NCI-H748 (cell line): ENCODE results near the gene CTF1.

Experiments
- DNase-seq: peaks from one replicate; lab custom pipeline; 2025; ENCODE audit not compliant: unreplicated experiment; lab: John Stamatoyannopoulos, UW

The CTF1 gene

DNA sequence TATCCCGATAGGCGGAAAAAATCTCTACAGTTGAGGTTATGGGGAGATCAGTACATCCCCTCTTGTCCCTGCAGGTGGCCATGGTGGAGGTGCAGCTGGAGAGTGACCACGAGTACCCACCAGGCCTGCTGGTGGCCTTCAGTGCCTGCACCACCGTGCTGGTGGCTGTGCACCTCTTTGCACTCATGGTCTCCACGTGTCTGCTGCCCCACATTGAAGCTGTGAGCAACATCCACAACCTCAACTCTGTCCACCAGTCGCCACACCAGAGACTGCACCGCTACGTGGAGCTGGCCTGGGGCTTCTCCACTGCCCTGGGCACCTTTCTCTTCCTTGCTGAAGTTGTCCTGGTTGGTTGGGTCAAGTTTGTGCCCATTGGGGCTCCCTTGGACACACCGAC is 56.7 kb downstream of the CTF1 start:
- no peak for DNase-seq
